Ovary (tissue), 9 donors: ENCODE results near the gene MFF. TPM values are rescaled to one million over a fixed set of nuclear protein-coding genes. Genes with fewer than 3 reads are reported as not detected.

Source experiments
- DNase-seq, 5 donors: peaks; one replicate each; pipeline ENCODE4 v3.0.0-alpha.2; 2019 to 2020
- H3K27ac ChIP-seq, 2 donors: fragments of 200-600 bp; one replicate each; pipeline versions ENCODE4 v1.5.1 to v1.8.0; 2019 to 2022
- H3K27me3 ChIP-seq: fragments of 200-600 bp; one replicate; pipeline ENCODE4 v1.8.0; 2022
- H3K36me3 ChIP-seq: fragments of 200-600 bp; sonication (generic); one replicate; pipeline ENCODE4 v1.5.1; 2019
- H3K4me1 ChIP-seq: one replicate; pipeline ENCODE4 v1.8.1; 2013; ENCODE audit warnings: mild to moderate bottlenecking, moderate library complexity; ENCODE audit not compliant: insufficient read depth
- H3K4me3 ChIP-seq: fragments of 200-600 bp; sonication (generic); one replicate; pipeline ENCODE4 v1.5.1; 2017
- H3K9me3 ChIP-seq, 2 donors: fragments of 200-600 bp in 1 of 2; sonication (generic) in 1 of 2; one replicate each; pipeline versions ENCODE4 v1.5.1 to v1.8.1; 2013 to 2019; ENCODE audit warnings: mild to moderate bottlenecking in 1 of 2, moderate library complexity in 1 of 2
- EP300 ChIP-seq: sonication (generic); formaldehyde crosslinking; IDR thresholded peaks from one replicate; pipeline ENCODE4 v1.6.1; 2017; ENCODE audit warnings: antibody characterized with exemption
- POLR2A ChIP-seq: fragments of 450-650 bp; IDR thresholded peaks from one replicate; pipeline ENCODE4 v1.6.1; 2017; ENCODE audit warnings: antibody characterized with exemption, mild to moderate bottlenecking, moderate library complexity
- WGBS, 3 donors: extraction: QIAGEN DNeasy Blood & Tissue Kit in 1 of 3; methylation state at CpG; one replicate each; pipeline versions ENCODE4 v1.1.5 to v1.1.7; 2013 to 2017; 5-methylcytosine and 5-hydroxymethylcytosine counted together
- intact Hi-C, 4 donors: fragments of 100-400 bp; cut with DNase I; formaldehyde crosslinking; loops; one replicate each; pipeline versions ENCODE4 v1.11.0 to v1.15.1; 2022 to 2023
- polyA plus RNA-seq, 2 donors: library from polyadenylated mRNA; stranded (reverse); fragments of 200-250 nt in 1 of 2; fragments of 350-450 nt in 1 of 2; fragmentation: Illumina TruSeq in 1 of 2; extraction: RNeasy Lipid Tissue Mini Kit (QIAGEN cat#74804) in 1 of 2; gene quantifications; one replicate each; pipeline ENCODE4 v1.2.3, GENCODE V29; 2013 to 2014
- total RNA-seq, 7 donors: library from RNA; depleted of rRNA in 2 of 7; stranded (reverse); fragments of >200 nt in 2 of 7; fragmentation: NEBNext Ultra II Directional in 3 of 7; extraction: Animal tissue kit (Norgen Biotek cat#: 25700) in 3 of 7; gene quantifications; one replicate each; pipeline versions ENCODE4 v1.1.0 to v1.2.4, GENCODE V29; 2016 to 2023
- TF ChIP-seq, protein P1 (sequence below), 3 donors: fragments of 450-650 bp in 2 of 3; fragments of 200-600 bp in 1 of 3; IDR thresholded peaks; one replicate each; pipeline versions ENCODE4 v1.5.1 to v1.8.0; 2016 to 2022; ENCODE audit warnings: antibody characterized with exemption in 3 of 3, mild to moderate bottlenecking in 1 of 3
- donor health status: DM: no; HTN: no; CAD: no; lungs with moderate emphysema.
- donor health status: DM: no; HTN: no; CAD: no.
- donor health status: Bipolar disorder and iron deficiency.
- donor health status: DM: yes; HTN: yes; CAD: no.
- donor health status: DM: no; HTN: no; CAD: no.
- donor health status: DM: yes; HTN: yes; CAD: no.

Gene MFF
- total and polyA plus RNA-seq, 9 donors, result 57.1 to 101 (median 71.0) TPM

DNA sequence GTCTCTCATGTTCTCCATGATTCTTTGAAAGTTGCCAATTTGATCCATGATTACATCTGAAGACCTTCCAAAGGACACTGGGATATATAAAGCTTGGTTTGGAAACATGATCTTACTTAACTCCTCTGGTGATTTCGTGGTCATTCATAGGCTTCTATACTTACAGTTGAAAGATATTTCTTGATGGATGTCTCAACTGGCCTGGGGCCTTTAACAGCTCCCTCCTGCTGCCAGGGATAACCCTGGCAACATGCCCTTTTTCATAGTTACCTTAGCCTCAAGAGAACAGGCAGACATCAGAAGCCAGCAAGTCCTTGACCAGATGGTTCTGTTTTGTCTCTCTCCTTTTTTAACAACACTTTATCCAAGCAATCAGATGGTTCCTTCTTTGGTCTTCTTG, 23.5 kb upstream of the MFF start:
- intact Hi-C loops, result no loop called here
- WGBS, 3 donors, result 75 to 81% (median 80%) methylated on average over 1 of the region's 1 CpG
- no peak for TF ChIP-seq EP300
- TF ChIP-seq POLR2A, result no peak
- TF ChIP-seq, protein P1, sequence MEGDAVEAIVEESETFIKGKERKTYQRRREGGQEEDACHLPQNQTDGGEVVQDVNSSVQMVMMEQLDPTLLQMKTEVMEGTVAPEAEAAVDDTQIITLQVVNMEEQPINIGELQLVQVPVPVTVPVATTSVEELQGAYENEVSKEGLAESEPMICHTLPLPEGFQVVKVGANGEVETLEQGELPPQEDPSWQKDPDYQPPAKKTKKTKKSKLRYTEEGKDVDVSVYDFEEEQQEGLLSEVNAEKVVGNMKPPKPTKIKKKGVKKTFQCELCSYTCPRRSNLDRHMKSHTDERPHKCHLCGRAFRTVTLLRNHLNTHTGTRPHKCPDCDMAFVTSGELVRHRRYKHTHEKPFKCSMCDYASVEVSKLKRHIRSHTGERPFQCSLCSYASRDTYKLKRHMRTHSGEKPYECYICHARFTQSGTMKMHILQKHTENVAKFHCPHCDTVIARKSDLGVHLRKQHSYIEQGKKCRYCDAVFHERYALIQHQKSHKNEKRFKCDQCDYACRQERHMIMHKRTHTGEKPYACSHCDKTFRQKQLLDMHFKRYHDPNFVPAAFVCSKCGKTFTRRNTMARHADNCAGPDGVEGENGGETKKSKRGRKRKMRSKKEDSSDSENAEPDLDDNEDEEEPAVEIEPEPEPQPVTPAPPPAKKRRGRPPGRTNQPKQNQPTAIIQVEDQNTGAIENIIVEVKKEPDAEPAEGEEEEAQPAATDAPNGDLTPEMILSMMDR (IDR thresholded peaks at IDR 0.05), result no peak

DNA sequence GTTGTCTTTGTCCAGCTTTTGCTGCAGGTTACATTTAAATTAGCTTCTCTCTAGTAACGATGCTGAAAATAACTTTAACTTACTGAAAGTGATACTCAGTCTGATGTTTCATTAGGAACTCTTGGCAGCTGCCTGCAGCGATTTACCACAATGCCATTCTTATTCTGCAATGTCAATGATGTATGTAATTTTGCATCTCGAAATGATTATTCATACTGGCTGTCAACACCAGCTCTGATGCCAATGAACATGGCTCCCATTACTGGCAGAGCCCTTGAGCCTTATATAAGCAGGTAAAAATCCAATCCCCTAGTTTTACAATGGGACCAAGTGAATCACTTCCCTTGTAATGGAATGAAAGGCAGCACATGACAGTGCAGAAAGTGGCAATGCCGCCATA, 16.3 kb upstream of the MFF start:
- Histone ChIP-seq H3K4me3 (no peak overlapping the region), H3K36me3 (no peaks in the 10 kb centered on the region), H3K9me3 (no peaks in the 10 kb centered on the region), H3K27me3 (no peaks in the 10 kb centered on the region), H3K27ac (no peak overlapping the region), H3K4me1 (no peaks in the 10 kb centered on the region)
- DNase-seq, result no peak
- intact Hi-C loops, result no loop called here
- 94 to 95% (median 94%) methylated on average over 4 of the region's 4 CpGs for WGBS, 3 donors
- TF ChIP-seq, protein P1 (IDR thresholded peaks at IDR 0.05), result no peak
- TF ChIP-seq POLR2A, result no peak
- no peak for TF ChIP-seq EP300

More for the DNA sequence above, 23.5 kb upstream of the MFF start:
- Histone ChIP-seq H3K4me1 (no peaks in the 10 kb centered on the region), H3K4me3 (no peak overlapping the region), H3K27me3 (no peaks in the 10 kb centered on the region), H3K36me3 (no peaks in the 10 kb centered on the region), H3K27ac (no peak overlapping the region), H3K9me3 (no peaks in the 10 kb centered on the region)
- no peak for DNase-seq

GRCh38 chr2:227310756-227311110, 14.3 kb upstream of the MFF start:
- Histone ChIP-seq H3K27me3 (no peaks in the 10 kb centered on the region), H3K4me1 (no peaks in the 10 kb centered on the region), H3K27ac (no peak overlapping the region), H3K36me3 (no peaks in the 10 kb centered on the region), H3K4me3 (no peak overlapping the region), H3K9me3 (no peaks in the 10 kb centered on the region)
- intact Hi-C loops, result no loop called here
- 93 to 96% (median 94%) methylated on average over 4 of the region's 4 CpGs for WGBS, 3 donors
- no peak for DNase-seq
- TF ChIP-seq, protein P1 (IDR thresholded peaks at IDR 0.05), result no peak
- TF ChIP-seq POLR2A (no peak), EP300 (no peak)

DNA sequence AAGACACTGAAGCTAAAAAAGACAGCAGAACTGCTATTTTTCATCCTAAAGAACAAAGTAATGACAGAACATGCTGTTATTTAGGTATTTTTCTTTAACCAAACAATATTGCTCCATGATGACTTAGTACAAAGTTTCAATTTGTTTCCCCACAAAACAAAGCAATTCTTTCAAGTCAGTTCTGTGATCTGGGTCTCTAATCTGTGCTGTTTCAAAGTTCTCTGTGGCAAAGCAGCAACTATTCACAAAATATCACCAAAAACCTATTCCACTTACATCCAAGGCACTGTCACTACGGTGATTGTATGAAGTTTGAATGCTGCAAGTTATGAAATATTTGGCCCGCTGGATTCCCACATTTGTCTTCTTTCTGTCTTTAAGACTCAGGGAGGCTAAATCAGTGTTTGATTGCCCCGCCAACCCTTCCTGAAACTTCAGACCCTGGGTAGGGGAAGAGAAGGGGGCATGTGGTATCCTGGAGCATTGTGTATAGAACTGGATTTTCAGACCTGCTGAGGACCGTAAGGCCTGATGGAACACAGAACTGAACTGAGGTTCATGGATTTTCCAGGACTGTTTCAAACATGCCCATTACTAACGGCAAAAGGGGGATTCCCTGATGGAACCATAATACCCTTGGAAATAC, 13.1 kb upstream of the MFF start:
- DNase-seq, result no peak
- intact Hi-C loops, result no loop called here
- H3K36me3 ChIP-seq, result no peaks in the 10 kb centered on the region
- H3K27ac ChIP-seq, result no peak overlapping the region
- no peaks in the 10 kb centered on the region for H3K27me3 ChIP-seq
- 95 to 97% (median 95%) methylated on average over 5 of the region's 5 CpGs for WGBS, 3 donors
- no peaks in the 10 kb centered on the region for H3K4me1 ChIP-seq
- H3K9me3 ChIP-seq, result no peaks in the 10 kb centered on the region
- TF ChIP-seq EP300 (no peak), POLR2A (no peak)
- TF ChIP-seq, protein P1 (IDR thresholded peaks at IDR 0.05), result no peak
- no peak overlapping the region for H3K4me3 ChIP-seq
